IgD-negative memory B cell (primary cell): ENCODE measurements around the gene LMCD1. TPM values are rescaled to one million over a fixed set of nuclear protein-coding genes. Genes with fewer than 3 reads are reported as not detected.

Experiments used
- H3K27ac Mint-ChIP-seq, 3 donors: one replicate each; pipeline ENCODE4 v1.8.0; 2020 to 2022; ENCODE audit warnings: mild to moderate bottlenecking in 3 of 3, mixed read lengths in 3 of 3, moderate library complexity in 1 of 3
- H3K27me3 Mint-ChIP-seq: one replicate; pipeline ENCODE4 v1.8.0; 2021; ENCODE audit warnings: mixed read lengths
- H3K36me3 Mint-ChIP-seq: one replicate; pipeline ENCODE4 v1.8.0; 2020; ENCODE audit warnings: mild to moderate bottlenecking, mixed read lengths
- H3K4me1 Mint-ChIP-seq, 3 donors: one replicate each; pipeline ENCODE4 v1.8.0; 2020 to 2022; ENCODE audit warnings: mixed read lengths in 3 of 3, mild to moderate bottlenecking in 1 of 3
- H3K4me3 Mint-ChIP-seq, 4 donors: one replicate each; pipeline ENCODE4 v1.8.0; 2020 to 2022; ENCODE audit warnings: mild to moderate bottlenecking in 4 of 4, mixed read lengths in 4 of 4, moderate library complexity in 3 of 4
- H3K9me3 Mint-ChIP-seq, 3 donors: one replicate each; pipeline ENCODE4 v1.8.0; 2020 to 2021; ENCODE audit warnings: mixed read lengths in 3 of 3, mild to moderate bottlenecking in 1 of 3
- polyA plus RNA-seq: library from polyadenylated mRNA; unstranded; fragments of 300-500 nt; fragmentation: Illumina TruSeq; gene quantifications from one replicate; pipeline ENCODE4 v1.2.3, GENCODE V29; 2021

The LMCD1 gene
- polyA plus RNA-seq = 4.8 TPM

GRCh38 chr3:8501371-8502131, at the start of gene LMCD1:
Gene LMCD1, plus strand, starts transcription at chr3:8501823. Its CDS starts 116 bp downstream, at chr3:8501939.
- Mint-ChIP-seq H3K36me3 (peaks cover 2% of the 10 kb centered on the region), H3K27ac (peak within 1 kb of the TSS; percentile 76 to 97 (median 84)), H3K9me3 (no peaks in the 10 kb centered on the region), H3K4me3 (peak within 1 kb of the TSS; percentile 87 to 99 (median 97)), H3K27me3 (peaks cover 1% of the 10 kb centered on the region), H3K4me1 (peaks cover 31 to 34% (median 31%) of the 10 kb centered on the region in 3 donors)

GRCh38 chr3:8452112-8452511, 49.5 kb upstream of the LMCD1 start:
- Mint-ChIP-seq H3K4me1 (peaks cover 2 to 7% (median 3%) of the 10 kb centered on the region in 3 donors), H3K27me3 (peaks cover 2% of the 10 kb centered on the region), H3K9me3 (peaks cover 0 to 2% (median 0%) of the 10 kb centered on the region in 3 donors), H3K36me3 (peaks cover 4% of the 10 kb centered on the region), H3K27ac (no peak overlapping the region), H3K4me3 (no peak overlapping the region)

- peaks cover 0 to 2% (median 0%) of the 10 kb centered on the region in 3 donors for H3K9me3 Mint-ChIP-seq
- H3K27me3 Mint-ChIP-seq = peaks cover 2% of the 10 kb centered on the region
- H3K27ac Mint-ChIP-seq = no peak overlapping the region
Measured at GRCh38 chr3:8453153-8453552, 48.5 kb upstream of the LMCD1 start.

GRCh38 chr3:8455526-8456411, 45.9 kb upstream of the LMCD1 start:
- H3K27ac Mint-ChIP-seq = no peak overlapping the region

More at GRCh38 chr3:8453153-8453552, 48.5 kb upstream of the LMCD1 start:
- H3K4me3 Mint-ChIP-seq = no peak overlapping the region
- H3K36me3 Mint-ChIP-seq = peaks cover 4% of the 10 kb centered on the region
- peaks cover 2 to 7% (median 3%) of the 10 kb centered on the region in 3 donors for H3K4me1 Mint-ChIP-seq

GRCh38 chr3:8456412-8456811, 45.2 kb upstream of the LMCD1 start:
- Mint-ChIP-seq H3K27ac (no peak overlapping the region), H3K4me1 (peaks cover 0 to 7% (median 3%) of the 10 kb centered on the region in 3 donors), H3K9me3 (no peaks in the 10 kb centered on the region), H3K27me3 (peaks cover 2% of the 10 kb centered on the region), H3K4me3 (no peak overlapping the region), H3K36me3 (peaks cover 4% of the 10 kb centered on the region)

More at GRCh38 chr3:8455526-8456411, 45.9 kb upstream of the LMCD1 start:
- no peaks in the 10 kb centered on the region for H3K9me3 Mint-ChIP-seq
- H3K4me3 Mint-ChIP-seq = no peak overlapping the region
- H3K27me3 Mint-ChIP-seq = peaks cover 2% of the 10 kb centered on the region
- H3K4me1 Mint-ChIP-seq = peaks cover 0 to 7% (median 3%) of the 10 kb centered on the region in 3 donors
- peaks cover 4% of the 10 kb centered on the region for H3K36me3 Mint-ChIP-seq

GRCh38 chr3:8457039-8457438, 44.6 kb upstream of the LMCD1 start:
- Mint-ChIP-seq H3K27me3 (peaks cover 2% of the 10 kb centered on the region), H3K9me3 (no peaks in the 10 kb centered on the region), H3K27ac (no peak overlapping the region)

GRCh38 chr3:8458238-8458661, 43.4 kb upstream of the LMCD1 start:
- Mint-ChIP-seq H3K4me3 (no peak overlapping the region), H3K27me3 (peaks cover 2% of the 10 kb centered on the region), H3K27ac (no peak overlapping the region), H3K4me1 (peaks cover 0 to 7% (median 3%) of the 10 kb centered on the region in 3 donors), H3K9me3 (no peaks in the 10 kb centered on the region), H3K36me3 (peaks cover 4% of the 10 kb centered on the region)

More at GRCh38 chr3:8457039-8457438, 44.6 kb upstream of the LMCD1 start:
- Mint-ChIP-seq H3K36me3 (peaks cover 4% of the 10 kb centered on the region), H3K4me1 (peaks cover 0 to 7% (median 3%) of the 10 kb centered on the region in 3 donors), H3K4me3 (no peak overlapping the region)

GRCh38 chr3:8458711-8459110, 42.9 kb upstream of the LMCD1 start:
- Mint-ChIP-seq H3K4me1 (peaks cover 0 to 7% (median 3%) of the 10 kb centered on the region in 3 donors), H3K27me3 (peaks cover 2% of the 10 kb centered on the region), H3K36me3 (peaks cover 4% of the 10 kb centered on the region), H3K9me3 (no peaks in the 10 kb centered on the region), H3K27ac (no peak overlapping the region), H3K4me3 (no peak overlapping the region)

GRCh38 chr3:8460050-8460708, 41.4 kb upstream of the LMCD1 start:
- Mint-ChIP-seq H3K4me3 (no peak overlapping the region), H3K9me3 (no peaks in the 10 kb centered on the region), H3K27me3 (peaks cover 2% of the 10 kb centered on the region), H3K27ac (no peak overlapping the region), H3K36me3 (no peaks in the 10 kb centered on the region), H3K4me1 (no peaks in the 10 kb centered on the region)

- H3K4me1 Mint-ChIP-seq = no peaks in the 10 kb centered on the region
- peaks cover 2% of the 10 kb centered on the region for H3K27me3 Mint-ChIP-seq
- no peak overlapping the region for H3K4me3 Mint-ChIP-seq
Measured at GRCh38 chr3:8460815-8461456, 40.7 kb upstream of the LMCD1 start.

GRCh38 chr3:8464668-8465067, 37.0 kb upstream of the LMCD1 start:
- H3K27me3 Mint-ChIP-seq = peaks cover 2% of the 10 kb centered on the region
- no peak overlapping the region for H3K4me3 Mint-ChIP-seq
- H3K9me3 Mint-ChIP-seq = peaks cover 0 to 1% (median 0%) of the 10 kb centered on the region in 3 donors
- no peaks in the 10 kb centered on the region for H3K4me1 Mint-ChIP-seq
- H3K27ac Mint-ChIP-seq = no peak overlapping the region
- H3K36me3 Mint-ChIP-seq = no peaks in the 10 kb centered on the region

More at GRCh38 chr3:8460815-8461456, 40.7 kb upstream of the LMCD1 start:
- H3K27ac Mint-ChIP-seq = no peak overlapping the region
- no peaks in the 10 kb centered on the region for H3K9me3 Mint-ChIP-seq
- no peaks in the 10 kb centered on the region for H3K36me3 Mint-ChIP-seq

- Mint-ChIP-seq H3K36me3 (peaks cover 2% of the 10 kb centered on the region), H3K27me3 (peaks cover 2% of the 10 kb centered on the region), H3K4me3 (no peak overlapping the region), H3K4me1 (peaks cover 0 to 1% (median 0%) of the 10 kb centered on the region in 3 donors), H3K27ac (no peak overlapping the region), H3K9me3 (peaks cover 0 to 1% (median 0%) of the 10 kb centered on the region in 3 donors)
Measured at GRCh38 chr3:8466526-8466925, 35.1 kb upstream of the LMCD1 start.

- Mint-ChIP-seq H3K4me3 (no peak overlapping the region), H3K9me3 (peaks cover 0 to 1% (median 0%) of the 10 kb centered on the region in 3 donors), H3K36me3 (peaks cover 2% of the 10 kb centered on the region), H3K4me1 (peaks cover 0 to 1% (median 0%) of the 10 kb centered on the region in 3 donors), H3K27me3 (peaks cover 2% of the 10 kb centered on the region), H3K27ac (no peak overlapping the region)
Measured at GRCh38 chr3:8470801-8471200, 30.8 kb upstream of the LMCD1 start.

- no peak overlapping the region for H3K27ac Mint-ChIP-seq
- peaks cover 2% of the 10 kb centered on the region for H3K36me3 Mint-ChIP-seq
- peaks cover 0 to 1% (median 0%) of the 10 kb centered on the region in 3 donors for H3K4me1 Mint-ChIP-seq
- H3K4me3 Mint-ChIP-seq = no peak overlapping the region
- H3K9me3 Mint-ChIP-seq = peaks cover 0 to 1% (median 0%) of the 10 kb centered on the region in 3 donors
- H3K27me3 Mint-ChIP-seq = peaks cover 2% of the 10 kb centered on the region
Measured at GRCh38 chr3:8472549-8472948, 29.1 kb upstream of the LMCD1 start.
